Natural killer cell (primary cell): ENCODE data around the gene JOSD1. TPM values are rescaled to one million over a fixed set of nuclear protein-coding genes. Genes with fewer than 3 reads are reported as not detected.

ENCODE experiments used
- ATAC-seq, 3 donors: fragments of 150-1000 bp in 2 of 3; fragments of 200-7000 bp in 1 of 3; cut with Tn5 transposase; 1 replicate in 1 of 3; 2 replicates in 2 of 3; pipeline ENCODE4 v1.10.0; 2021; ENCODE audit warnings: mild to moderate bottlenecking in 2 of 3, moderate library complexity in 2 of 3
- DNase-seq, 2 donors: peaks; one replicate each; pipeline versions ENCODE4 v3.0.0 to v3.0.0-alpha.2; 2013 to 2021; ENCODE audit warnings: mixed read lengths in 1 of 2
- H3K27ac ChIP-seq: one replicate; pipeline ENCODE4 v1.5.1; 2013; ENCODE audit warnings: mild to moderate bottlenecking, low read length
- H3K27me3 ChIP-seq: one replicate; pipeline ENCODE4 v1.6.1; 2013; ENCODE audit warnings: low read length; ENCODE audit not compliant: control insufficient read depth, insufficient read depth
- H3K36me3 ChIP-seq: one replicate; pipeline ENCODE4 v1.6.1; 2013; ENCODE audit warnings: low read length; ENCODE audit not compliant: control insufficient read depth, insufficient read depth
- H3K4me1 ChIP-seq: one replicate; pipeline ENCODE4 v1.6.1; 2013; ENCODE audit warnings: low read length; ENCODE audit not compliant: control insufficient read depth, insufficient read depth
- H3K4me3 ChIP-seq: one replicate; pipeline ENCODE4 v1.5.1; 2013; ENCODE audit warnings: low read length
- H3K9me3 ChIP-seq: one replicate; pipeline ENCODE4 v1.6.1; 2013; ENCODE audit warnings: low read length; ENCODE audit not compliant: control insufficient read depth, insufficient read depth
- H3K27ac Mint-ChIP-seq, 2 donors: one replicate each; pipeline ENCODE4 v1.8.0; 2022; ENCODE audit warnings: mild to moderate bottlenecking in 2 of 2, mixed read lengths in 2 of 2, moderate library complexity in 1 of 2
- H3K27me3 Mint-ChIP-seq, 2 donors: one replicate each; pipeline ENCODE4 v1.8.0; 2022; ENCODE audit warnings: low read depth in 2 of 2, mixed read lengths in 2 of 2
- H3K36me3 Mint-ChIP-seq: one replicate; pipeline ENCODE4 v1.8.0; 2022; ENCODE audit warnings: mixed read lengths
- H3K4me1 Mint-ChIP-seq, 2 donors: one replicate each; pipeline ENCODE4 v1.8.0; 2022; ENCODE audit warnings: mixed read lengths in 2 of 2
- H3K4me3 Mint-ChIP-seq: one replicate; pipeline ENCODE4 v1.8.0; 2022; ENCODE audit warnings: mild to moderate bottlenecking, moderate library complexity, mixed read lengths
- H3K9me3 Mint-ChIP-seq, 2 donors: one replicate each; pipeline ENCODE4 v1.8.0; 2022; ENCODE audit warnings: mixed read lengths in 2 of 2
- WGBS: methylation state at CpG from one replicate; pipeline ENCODE4 v1.1.7; 2013; ENCODE audit warnings: missing lambda C conversion rate; ENCODE audit not compliant: insufficient coverage; 5-methylcytosine and 5-hydroxymethylcytosine counted together
- intact Hi-C: fragments of 100-400 bp; cut with micrococcal nuclease; formaldehyde crosslinking; loops from one replicate; pipeline ENCODE4 v1.14.2; 2022
- total RNA-seq, 4 donors: library from RNA; stranded (reverse); fragments of 120-200 nt in 1 of 4; gene quantifications; one replicate each; pipeline versions ENCODE4 v1.2.3 to v1.2.4, GENCODE V29; 2013 to 2022
- TF ChIP-seq, protein P1 (sequence below): fragments of 200-600 bp; IDR thresholded peaks from one replicate; pipeline ENCODE4 v1.8.0; 2022; ENCODE audit warnings: antibody characterized with exemption

Gene JOSD1
- total RNA-seq, 3 donors from 2014 or later (not counting 1 experiment from before 2014, with no cell fraction given), result 123 to 165 (median 128) TPM

DNA sequence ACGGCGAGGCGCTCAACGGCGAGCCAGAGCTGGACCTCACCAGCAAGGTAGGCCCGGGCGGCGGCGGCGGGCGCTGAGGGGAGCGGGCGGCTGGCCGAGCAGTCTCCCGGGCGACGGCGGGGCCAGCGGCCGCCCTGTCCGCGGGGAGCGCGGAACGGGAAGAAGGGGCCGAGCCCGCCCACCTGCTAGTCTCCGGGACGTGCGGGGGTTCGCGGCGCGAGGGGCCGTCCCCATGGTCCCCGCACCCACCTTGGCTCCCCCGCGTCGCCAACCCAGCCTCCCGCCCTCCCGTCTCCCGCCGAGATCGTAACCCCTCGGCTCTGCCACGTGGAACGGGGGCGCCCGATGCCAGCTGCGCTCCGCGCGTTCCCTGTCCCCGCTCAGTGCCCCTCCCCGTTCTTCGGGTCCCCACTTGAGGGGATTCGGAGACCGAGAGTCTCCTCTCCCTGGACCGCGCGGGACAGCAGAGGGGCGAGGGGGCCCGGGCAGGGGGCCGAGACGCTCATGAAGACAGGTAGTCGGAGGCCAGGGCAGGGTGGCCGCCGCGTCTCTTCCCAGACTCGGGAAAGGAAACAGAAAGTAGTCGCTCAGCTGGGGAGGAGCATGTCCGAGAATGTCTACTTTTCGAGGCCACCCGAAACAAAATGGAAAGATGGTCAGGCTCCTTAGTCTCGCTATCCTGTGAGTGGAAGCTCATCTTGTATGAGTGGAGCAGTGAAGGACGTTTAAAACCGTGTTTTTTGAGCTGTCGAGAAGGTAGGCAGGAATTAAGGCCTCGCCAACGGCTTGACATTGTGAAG is 5.6 kb upstream of the JOSD1 start:
- no peaks in the 10 kb centered on the region for H3K27me3 ChIP-seq
- Mint-ChIP-seq H3K9me3 (no peaks in the 10 kb centered on the region), H3K36me3 (no peaks in the 10 kb centered on the region), H3K4me3 (peak overlapping the region; percentile 91), H3K27me3 (no peaks in the 10 kb centered on the region), H3K27ac (peak overlapping the region; percentile 95 to 96), H3K4me1 (peaks cover 55 to 60% of the 10 kb centered on the region in 2 donors)
- WGBS, result under 1% methylated on average over 80 of the region's 80 CpGs
- H3K4me3 ChIP-seq, result peak overlapping the region; percentile 81
- peak overlapping the region; percentile 79 for H3K27ac ChIP-seq
- intact Hi-C loops, result loop anchor here (5.0 kb wide), 1 partner anchor 524 kb away; the partner anchor contains the start of gene PLA2G6
- peaks cover 9% of the 10 kb centered on the region for H3K36me3 ChIP-seq
- ATAC-seq (no peak), DNase-seq (peak; percentile 36 to 61)
- H3K4me1 ChIP-seq, result peaks cover 34% of the 10 kb centered on the region
- TF ChIP-seq, protein P1, sequence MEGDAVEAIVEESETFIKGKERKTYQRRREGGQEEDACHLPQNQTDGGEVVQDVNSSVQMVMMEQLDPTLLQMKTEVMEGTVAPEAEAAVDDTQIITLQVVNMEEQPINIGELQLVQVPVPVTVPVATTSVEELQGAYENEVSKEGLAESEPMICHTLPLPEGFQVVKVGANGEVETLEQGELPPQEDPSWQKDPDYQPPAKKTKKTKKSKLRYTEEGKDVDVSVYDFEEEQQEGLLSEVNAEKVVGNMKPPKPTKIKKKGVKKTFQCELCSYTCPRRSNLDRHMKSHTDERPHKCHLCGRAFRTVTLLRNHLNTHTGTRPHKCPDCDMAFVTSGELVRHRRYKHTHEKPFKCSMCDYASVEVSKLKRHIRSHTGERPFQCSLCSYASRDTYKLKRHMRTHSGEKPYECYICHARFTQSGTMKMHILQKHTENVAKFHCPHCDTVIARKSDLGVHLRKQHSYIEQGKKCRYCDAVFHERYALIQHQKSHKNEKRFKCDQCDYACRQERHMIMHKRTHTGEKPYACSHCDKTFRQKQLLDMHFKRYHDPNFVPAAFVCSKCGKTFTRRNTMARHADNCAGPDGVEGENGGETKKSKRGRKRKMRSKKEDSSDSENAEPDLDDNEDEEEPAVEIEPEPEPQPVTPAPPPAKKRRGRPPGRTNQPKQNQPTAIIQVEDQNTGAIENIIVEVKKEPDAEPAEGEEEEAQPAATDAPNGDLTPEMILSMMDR, result no peak
- H3K9me3 ChIP-seq, result no peaks in the 10 kb centered on the region

DNA sequence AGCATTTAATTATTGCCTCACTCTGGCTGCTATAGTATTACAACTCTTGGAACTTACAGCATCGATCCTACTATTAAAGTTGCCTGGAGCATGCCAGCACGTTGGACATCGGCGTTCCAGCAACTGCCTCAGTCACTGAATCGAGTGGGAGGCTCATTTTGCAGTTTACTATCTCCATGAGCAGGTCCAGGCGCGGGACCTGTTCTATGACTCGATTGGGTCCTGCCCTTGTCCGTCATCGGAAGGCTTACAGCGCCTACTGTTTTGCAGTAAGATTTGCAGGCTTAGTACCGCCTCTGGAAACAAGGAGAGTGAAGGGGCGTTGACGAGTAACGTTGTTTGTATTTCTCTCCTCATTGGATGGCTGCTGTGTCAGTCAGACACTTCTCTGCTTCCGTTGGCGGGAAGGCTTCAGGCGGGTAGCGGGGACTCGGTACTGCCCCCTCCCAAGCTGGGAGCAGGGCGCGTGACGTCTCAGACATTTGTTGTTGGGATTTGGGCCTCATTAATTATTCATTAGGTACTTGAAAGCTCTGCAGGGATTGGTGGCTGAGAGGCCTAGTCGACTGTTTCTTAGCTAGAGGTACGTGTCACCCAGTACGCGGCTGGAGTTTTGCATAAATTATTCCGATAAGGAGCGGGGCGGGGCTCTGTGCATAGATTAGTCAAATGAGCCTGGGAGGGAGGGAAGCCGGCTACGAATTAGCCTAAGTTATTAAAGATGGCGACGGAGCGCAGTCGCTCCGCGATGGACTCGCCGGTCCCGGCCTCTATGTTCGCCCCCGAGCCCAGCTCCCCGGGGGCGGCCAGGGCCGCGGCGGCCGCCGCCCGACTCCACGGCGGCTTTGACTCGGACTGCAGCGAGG is 4.7 kb upstream of the JOSD1 start, which contains the start of gene GTPBP1:
Gene GTPBP1, plus strand, starts transcription at position 710 of the 866 bp plus-strand sequence. Its CDS starts 12 bp downstream, at position 722.
- Mint-ChIP-seq H3K36me3 (no peaks in the 10 kb centered on the region), H3K4me1 (peaks cover 50 to 59% of the 10 kb centered on the region in 2 donors), H3K9me3 (no peaks in the 10 kb centered on the region), H3K27ac (peak within 1 kb of the TSS; percentile 95 to 96), H3K27me3 (no peaks in the 10 kb centered on the region), H3K4me3 (peak within 1 kb of the TSS; percentile 91)
- DNase-seq, result peak; percentile 90 to 100
- TF ChIP-seq, protein P1, result no peak
- Histone ChIP-seq H3K36me3 (peaks cover 8% of the 10 kb centered on the region), H3K4me1 (peaks cover 35% of the 10 kb centered on the region), H3K9me3 (no peaks in the 10 kb centered on the region), H3K4me3 (peak within 1 kb of the TSS; percentile 81), H3K27me3 (no peaks in the 10 kb centered on the region), H3K27ac (peak within 1 kb of the TSS; percentile 79)
- under 1% methylated on average over 55 of the region's 55 CpGs for WGBS
- peak; percentile 72 to 86 (median 72) for ATAC-seq
- intact Hi-C loops, result loop anchor here (1.0 to 5.0 kb wide), 4 partner anchors 49 to 523 kb away; partner anchors contain the start of genes CBY1, FAM227A and PLA2G6

DNA sequence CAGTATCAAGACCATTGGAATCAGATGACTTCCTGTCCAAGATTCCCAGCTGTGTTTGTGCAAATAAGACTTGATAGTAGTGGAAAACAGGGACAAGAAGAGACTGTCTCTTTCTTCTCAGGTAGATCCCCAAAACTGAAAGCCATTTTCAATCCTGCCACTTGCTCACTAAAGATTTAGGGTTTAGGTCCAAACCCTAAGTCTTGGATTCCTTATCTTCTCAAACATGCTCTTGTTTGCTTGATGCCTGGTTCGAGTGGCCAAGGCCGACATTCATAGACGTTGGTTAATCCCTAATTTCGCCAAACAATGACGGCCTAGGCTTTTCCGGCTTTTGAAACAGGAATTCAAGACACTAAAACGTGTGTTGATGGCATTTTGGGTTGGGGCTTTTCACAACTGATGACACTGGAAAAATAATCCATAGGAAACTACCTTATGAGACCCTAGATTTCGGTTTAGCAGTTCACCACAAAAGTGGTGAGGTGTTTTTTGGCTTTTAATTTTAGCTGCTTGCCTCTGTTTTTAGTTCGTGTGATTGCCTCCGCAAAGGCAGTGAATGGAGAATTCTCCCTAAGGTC is 4.0 kb upstream of the JOSD1 start:
- peak overlapping the region; percentile 23 for H3K4me3 ChIP-seq
- peaks cover 4% of the 10 kb centered on the region for H3K36me3 ChIP-seq
- intact Hi-C loops, result loop anchor here (1.0 to 5.0 kb wide), 4 partner anchors 48 to 522 kb away; partner anchors contain the start of genes CBY1, FAM227A and PLA2G6
- peak overlapping the region; percentile 95 to 96 for H3K27ac Mint-ChIP-seq
- no peaks in the 10 kb centered on the region for H3K9me3 Mint-ChIP-seq
- H3K4me3 Mint-ChIP-seq, result peak overlapping the region; percentile 81
- no peaks in the 10 kb centered on the region for H3K9me3 ChIP-seq
- no peaks in the 10 kb centered on the region for H3K27me3 ChIP-seq
- 29% methylated on average over 10 of the region's 10 CpGs for WGBS
- peak overlapping the region; percentile 71 for H3K27ac ChIP-seq
- peaks cover 52 to 62% of the 10 kb centered on the region in 2 donors for H3K4me1 Mint-ChIP-seq
- no peak for ATAC-seq
- DNase-seq, result no peak
- TF ChIP-seq, protein P1, result no peak
- no peaks in the 10 kb centered on the region for H3K36me3 Mint-ChIP-seq
- no peaks in the 10 kb centered on the region for H3K27me3 Mint-ChIP-seq
- H3K4me1 ChIP-seq, result peaks cover 40% of the 10 kb centered on the region
